Myocyte (in vitro differentiated cells): ENCODE measurements around the gene FEN1. TPM values are rescaled to one million over a fixed set of nuclear protein-coding genes. Genes with fewer than 3 reads are reported as not detected.

ENCODE experiments used
- DNase-seq: peaks from one replicate; pipeline ENCODE4 v3.0.0-alpha.2; 2012; ENCODE audit warnings: low read depth
- total RNA-seq: library from RNA; depleted of rRNA; stranded (reverse); fragments of >200 nt; gene quantifications from 2 replicates; pipeline ENCODE4 v1.2.3, GENCODE V29; 2014

The FEN1 gene
- total RNA-seq, 1 donor from 2014 or later, result 13.9 TPM

- DNase-seq, result no peak
Measured at GRCh38 chr11:61756452-61757212, 36.1 kb upstream of the FEN1 start.

- DNase-seq, result no peak
Measured at GRCh38 chr11:61757213-61757862, 35.4 kb upstream of the FEN1 start.

GRCh38 chr11:61760946-61761345 lies 31.8 kb upstream of the FEN1 start:
- DNase-seq, result no peak

- no peak for DNase-seq
Measured at GRCh38 chr11:61761440-61762222, 31.1 kb upstream of the FEN1 start.

- no peak for DNase-seq
Measured at GRCh38 chr11:61762223-61762615, 30.5 kb upstream of the FEN1 start.

- no peak for DNase-seq
Measured at GRCh38 chr11:61762798-61763197, 29.9 kb upstream of the FEN1 start.

- no peak for DNase-seq
Measured at GRCh38 chr11:61763930-61764605, 28.6 kb upstream of the FEN1 start.

GRCh38 chr11:61764606-61765260 lies 28.0 kb upstream of the FEN1 start:
- DNase-seq, result no peak

GRCh38 chr11:61765550-61766253 lies 27.0 kb upstream of the FEN1 start:
- no peak for DNase-seq

- no peak for DNase-seq
Measured at GRCh38 chr11:61766353-61766841, 26.3 kb upstream of the FEN1 start.

GRCh38 chr11:61768376-61769076 lies 24.2 kb upstream of the FEN1 start:
- DNase-seq, result no peak

- no peak for DNase-seq
Measured at GRCh38 chr11:61769169-61769920, 23.4 kb upstream of the FEN1 start.

GRCh38 chr11:61769946-61770683 lies 22.6 kb upstream of the FEN1 start:
- DNase-seq, result no peak

GRCh38 chr11:61771195-61771894 lies 21.4 kb upstream of the FEN1 start:
- DNase-seq, result no peak

- DNase-seq, result no peak
Measured at GRCh38 chr11:61771985-61772455, 20.7 kb upstream of the FEN1 start.

GRCh38 chr11:61773356-61773755 lies 19.4 kb upstream of the FEN1 start:
- no peak for DNase-seq

- no peak for DNase-seq
Measured at GRCh38 chr11:61773809-61774208, 18.9 kb upstream of the FEN1 start.
